ENCODE data around the gene PRSS57. TPM values are rescaled to one million over a fixed set of nuclear protein-coding genes. Genes with fewer than 3 reads are reported as not detected.

PRSS57 gene
- total and polyA plus RNA-seq, 2 of the 13 experiments (the other 11 are each of a cell fraction or from before 2014, with no cell fraction given), result 0.12 TPM; not detected in 1

- TF ChIP-seq ATF4 (CRISPR knock-in tag; IDR thresholded peaks at IDR 0.05), result no peak
- TF ChIP-seq ZBTB1 (CRISPR knock-in tag; IDR thresholded peaks at IDR 0.05; ENCODE audit: borderline replicate concordance), result no peak
- no peak; the same call in 1 of the 2 replicates for TF ChIP-seq PAX8 (CRISPR knock-in tag; IDR thresholded peaks at IDR 0.05; ENCODE audit: borderline replicate concordance)
- peak; percentile 97 for TF ChIP-seq MAX (IDR thresholded peaks at IDR 0.05)
- TF ChIP-seq KDM5B (CRISPR knock-in tag; IDR thresholded peaks at IDR 0.05; ENCODE audit: borderline replicate concordance), result peak; percentile 93
- peak; percentile 93; the same call in 1 of the 2 replicates for TF ChIP-seq ZNF546 (CRISPR knock-in tag; conservative IDR thresholded peaks at IDR 0.05)
- no peak for TF ChIP-seq SETDB1 (CRISPR knock-in tag; IDR thresholded peaks at IDR 0.05; ENCODE audit: borderline replicate concordance)
- 0 out of 2 replicates have a peak, but pooled peaks have one; percentile 41 for TF ChIP-seq NR0B2 (CRISPR knock-in tag; IDR thresholded peaks at IDR 0.05)
- TF ChIP-seq PBX3 (CRISPR knock-in tag; IDR thresholded peaks at IDR 0.05; ENCODE audit: borderline replicate concordance), result no peak
- no peak for TF ChIP-seq TEAD2 (CRISPR knock-in tag; IDR thresholded peaks at IDR 0.05)
- no peak for TF ChIP-seq ZNF207 (IDR thresholded peaks at IDR 0.05; ENCODE audit: borderline replicate concordance)
- TF ChIP-seq ZSCAN25 (CRISPR knock-in tag; IDR thresholded peaks at IDR 0.05), result peak; percentile 96
- no peak for TF ChIP-seq NR3C1 (CRISPR knock-in tag; IDR thresholded peaks at IDR 0.05)
- TF ChIP-seq TMF1 (CRISPR knock-in tag; IDR thresholded peaks at IDR 0.05; ENCODE audit: low read depth), result peak; percentile 72; the same call in 1 of the 2 replicates
- no peak for TF ChIP-seq ONECUT2 (CRISPR knock-in tag; IDR thresholded peaks at IDR 0.05)
- TF ChIP-seq STAG1 (CRISPR knock-in tag; IDR thresholded peaks at IDR 0.05), result 0 out of 2 replicates have a peak, but pooled peaks have one; percentile 1
- TF ChIP-seq SRF (IDR thresholded peaks at IDR 0.05; ENCODE audit: low read depth, low read length), result no peak
- no peak for TF ChIP-seq ZNF501 (CRISPR knock-in tag; IDR thresholded peaks at IDR 0.05)
- TF ChIP-seq, protein P1, sequence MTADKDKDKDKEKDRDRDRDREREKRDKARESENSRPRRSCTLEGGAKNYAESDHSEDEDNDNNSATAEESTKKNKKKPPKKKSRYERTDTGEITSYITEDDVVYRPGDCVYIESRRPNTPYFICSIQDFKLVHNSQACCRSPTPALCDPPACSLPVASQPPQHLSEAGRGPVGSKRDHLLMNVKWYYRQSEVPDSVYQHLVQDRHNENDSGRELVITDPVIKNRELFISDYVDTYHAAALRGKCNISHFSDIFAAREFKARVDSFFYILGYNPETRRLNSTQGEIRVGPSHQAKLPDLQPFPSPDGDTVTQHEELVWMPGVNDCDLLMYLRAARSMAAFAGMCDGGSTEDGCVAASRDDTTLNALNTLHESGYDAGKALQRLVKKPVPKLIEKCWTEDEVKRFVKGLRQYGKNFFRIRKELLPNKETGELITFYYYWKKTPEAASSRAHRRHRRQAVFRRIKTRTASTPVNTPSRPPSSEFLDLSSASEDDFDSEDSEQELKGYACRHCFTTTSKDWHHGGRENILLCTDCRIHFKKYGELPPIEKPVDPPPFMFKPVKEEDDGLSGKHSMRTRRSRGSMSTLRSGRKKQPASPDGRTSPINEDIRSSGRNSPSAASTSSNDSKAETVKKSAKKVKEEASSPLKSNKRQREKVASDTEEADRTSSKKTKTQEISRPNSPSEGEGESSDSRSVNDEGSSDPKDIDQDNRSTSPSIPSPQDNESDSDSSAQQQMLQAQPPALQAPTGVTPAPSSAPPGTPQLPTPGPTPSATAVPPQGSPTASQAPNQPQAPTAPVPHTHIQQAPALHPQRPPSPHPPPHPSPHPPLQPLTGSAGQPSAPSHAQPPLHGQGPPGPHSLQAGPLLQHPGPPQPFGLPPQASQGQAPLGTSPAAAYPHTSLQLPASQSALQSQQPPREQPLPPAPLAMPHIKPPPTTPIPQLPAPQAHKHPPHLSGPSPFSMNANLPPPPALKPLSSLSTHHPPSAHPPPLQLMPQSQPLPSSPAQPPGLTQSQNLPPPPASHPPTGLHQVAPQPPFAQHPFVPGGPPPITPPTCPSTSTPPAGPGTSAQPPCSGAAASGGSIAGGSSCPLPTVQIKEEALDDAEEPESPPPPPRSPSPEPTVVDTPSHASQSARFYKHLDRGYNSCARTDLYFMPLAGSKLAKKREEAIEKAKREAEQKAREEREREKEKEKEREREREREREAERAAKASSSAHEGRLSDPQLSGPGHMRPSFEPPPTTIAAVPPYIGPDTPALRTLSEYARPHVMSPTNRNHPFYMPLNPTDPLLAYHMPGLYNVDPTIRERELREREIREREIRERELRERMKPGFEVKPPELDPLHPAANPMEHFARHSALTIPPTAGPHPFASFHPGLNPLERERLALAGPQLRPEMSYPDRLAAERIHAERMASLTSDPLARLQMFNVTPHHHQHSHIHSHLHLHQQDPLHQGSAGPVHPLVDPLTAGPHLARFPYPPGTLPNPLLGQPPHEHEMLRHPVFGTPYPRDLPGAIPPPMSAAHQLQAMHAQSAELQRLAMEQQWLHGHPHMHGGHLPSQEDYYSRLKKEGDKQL (CRISPR knock-in tag; IDR thresholded peaks at IDR 0.05; ENCODE audit: low read depth), result no peak
- TF ChIP-seq ZNF776 (CRISPR knock-in tag; IDR thresholded peaks at IDR 0.05), result peak; percentile 68; the same call in 1 of the 2 replicates
- no peak for TF ChIP-seq YY1 (IDR thresholded peaks at IDR 0.05; ENCODE audit: insufficient read depth, insufficient replicate concordance, low read depth, low read length)
- TF ChIP-seq ZSCAN9 (CRISPR knock-in tag; IDR thresholded peaks at IDR 0.05; ENCODE audit: borderline replicate concordance), result peak; percentile 72; the same call in 1 of the 2 replicates
- no peak for TF ChIP-seq ZFP1 (CRISPR knock-in tag; IDR thresholded peaks at IDR 0.05)
Observed at GRCh38 chr19:739998-740715, 44.9 kb upstream of the PRSS57 start (continued).

Data from HepG2 (cell line).